ENCODE results near the gene CAPN3. TPM values are rescaled to one million over a fixed set of nuclear protein-coding genes. Genes with fewer than 3 reads are reported as not detected.

CAPN3 gene
- polyA plus RNA-seq, 1 donor from 2014 or later = 1.5 TPM

DNA sequence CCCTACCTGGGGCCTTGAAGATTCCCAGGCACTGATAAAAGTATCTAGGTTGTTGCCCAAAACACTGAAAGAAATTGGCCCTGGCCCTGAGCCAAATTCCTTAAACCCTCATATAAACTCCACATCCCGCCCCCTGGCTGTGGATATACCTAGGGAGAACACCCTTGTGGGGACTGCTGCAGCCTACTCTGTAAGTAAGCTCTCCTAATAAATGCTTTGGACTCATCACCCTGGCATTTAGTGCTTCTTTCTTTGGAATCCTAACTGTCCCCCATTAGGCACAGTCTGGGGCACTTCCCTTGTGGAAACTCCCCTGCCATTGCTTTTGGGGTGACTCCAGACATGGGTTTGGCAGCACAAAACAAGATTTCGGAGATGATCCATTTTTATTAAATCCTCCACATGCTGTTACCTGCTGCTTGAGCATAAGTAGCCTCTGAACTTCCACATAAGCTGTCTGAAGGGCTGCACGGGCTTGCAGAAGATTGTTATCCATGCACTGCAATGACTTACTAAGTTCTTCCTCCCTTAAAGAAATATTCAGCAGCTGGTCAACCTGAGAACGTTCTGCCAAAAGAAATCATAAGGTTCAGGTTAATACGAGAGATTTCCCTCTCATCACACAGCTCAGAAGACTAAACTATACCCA lies 85.2 kb downstream of the CAPN3 start:
- TF ChIP-seq EZH2 (IDR thresholded peaks at IDR 0.05; ENCODE audit: borderline replicate concordance, insufficient read depth, low read length, poor library complexity, severe bottlenecking) (no peak), POLR2AphosphoS5 (IDR thresholded peaks at IDR 0.05) (no peak), SMC3 (conservative IDR thresholded peaks at IDR 0.05; ENCODE audit: poor library complexity) (no peak), RAD21 (conservative IDR thresholded peaks at IDR 0.05) (no peak)
- TF ChIP-seq, protein P1, sequence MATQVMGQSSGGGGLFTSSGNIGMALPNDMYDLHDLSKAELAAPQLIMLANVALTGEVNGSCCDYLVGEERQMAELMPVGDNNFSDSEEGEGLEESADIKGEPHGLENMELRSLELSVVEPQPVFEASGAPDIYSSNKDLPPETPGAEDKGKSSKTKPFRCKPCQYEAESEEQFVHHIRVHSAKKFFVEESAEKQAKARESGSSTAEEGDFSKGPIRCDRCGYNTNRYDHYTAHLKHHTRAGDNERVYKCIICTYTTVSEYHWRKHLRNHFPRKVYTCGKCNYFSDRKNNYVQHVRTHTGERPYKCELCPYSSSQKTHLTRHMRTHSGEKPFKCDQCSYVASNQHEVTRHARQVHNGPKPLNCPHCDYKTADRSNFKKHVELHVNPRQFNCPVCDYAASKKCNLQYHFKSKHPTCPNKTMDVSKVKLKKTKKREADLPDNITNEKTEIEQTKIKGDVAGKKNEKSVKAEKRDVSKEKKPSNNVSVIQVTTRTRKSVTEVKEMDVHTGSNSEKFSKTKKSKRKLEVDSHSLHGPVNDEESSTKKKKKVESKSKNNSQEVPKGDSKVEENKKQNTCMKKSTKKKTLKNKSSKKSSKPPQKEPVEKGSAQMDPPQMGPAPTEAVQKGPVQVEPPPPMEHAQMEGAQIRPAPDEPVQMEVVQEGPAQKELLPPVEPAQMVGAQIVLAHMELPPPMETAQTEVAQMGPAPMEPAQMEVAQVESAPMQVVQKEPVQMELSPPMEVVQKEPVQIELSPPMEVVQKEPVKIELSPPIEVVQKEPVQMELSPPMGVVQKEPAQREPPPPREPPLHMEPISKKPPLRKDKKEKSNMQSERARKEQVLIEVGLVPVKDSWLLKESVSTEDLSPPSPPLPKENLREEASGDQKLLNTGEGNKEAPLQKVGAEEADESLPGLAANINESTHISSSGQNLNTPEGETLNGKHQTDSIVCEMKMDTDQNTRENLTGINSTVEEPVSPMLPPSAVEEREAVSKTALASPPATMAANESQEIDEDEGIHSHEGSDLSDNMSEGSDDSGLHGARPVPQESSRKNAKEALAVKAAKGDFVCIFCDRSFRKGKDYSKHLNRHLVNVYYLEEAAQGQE (IDR thresholded peaks at IDR 0.05; ENCODE audit: borderline replicate concordance) = no peak
- H4K20me1 ChIP-seq (ENCODE audit: insufficient read depth) = no peaks in the 10 kb centered on the region

DNA sequence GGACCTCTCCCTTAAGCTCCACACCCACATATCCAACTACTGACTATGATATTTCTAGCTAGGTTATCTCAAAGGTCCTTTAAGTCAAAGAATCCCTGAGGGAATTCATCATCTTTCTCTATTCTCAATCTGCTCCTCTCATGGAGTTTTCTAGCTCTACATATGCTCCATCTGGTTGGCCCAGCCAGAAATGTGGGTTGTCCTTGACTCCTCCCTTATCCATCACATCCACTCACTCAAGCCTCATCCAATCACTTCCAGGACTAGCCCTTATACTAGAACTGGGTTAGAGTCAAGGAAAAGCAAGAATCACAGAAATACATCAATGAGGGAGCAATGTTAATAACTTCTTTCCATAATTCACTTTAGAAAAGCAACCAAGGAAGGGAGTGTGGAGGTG lies 86.2 kb downstream of the CAPN3 start:
- Histone ChIP-seq H3K9me3 (ENCODE audit: low read length) (no peaks in the 10 kb centered on the region), H3K9ac (ENCODE audit: low read length) (no peak overlapping the region), H3K79me2 (replicated peaks; ENCODE audit: insufficient read depth, low read length) (no peaks in the 10 kb centered on the region), H3F3A (ENCODE audit: insufficient read depth, low read length, poor library complexity, severe bottlenecking) (no peaks in the 10 kb centered on the region), H3K4me3 (ENCODE audit: low read length) (no peak overlapping the region), H3K9me2 (ENCODE audit: insufficient read depth, low read length) (no peaks in the 10 kb centered on the region), H3K36me3 (ENCODE audit: insufficient read depth, low read length) (peaks cover 8% of the 10 kb centered on the region), H3K27ac (ENCODE audit: low read length) (no peak overlapping the region), H4K20me1 (ENCODE audit: insufficient read depth) (no peaks in the 10 kb centered on the region), H2AFZ (ENCODE audit: low read depth, low read length) (no peak overlapping the region), H3K4me2 (ENCODE audit: low read length) (no peak overlapping the region), H3K27me3 (ENCODE audit: insufficient read depth, low read depth, low read length) (no peaks in the 10 kb centered on the region)
- TF ChIP-seq, protein P1 (IDR thresholded peaks at IDR 0.05; ENCODE audit: borderline replicate concordance) = no peak
- no peak for TF ChIP-seq EP300 (conservative IDR thresholded peaks at IDR 0.05; ENCODE audit: poor library complexity, severe bottlenecking)
- TF ChIP-seq EZH2 (IDR thresholded peaks at IDR 0.05; ENCODE audit: borderline replicate concordance, insufficient read depth, low read length, poor library complexity, severe bottlenecking) = no peak
- TF ChIP-seq, protein P2, sequence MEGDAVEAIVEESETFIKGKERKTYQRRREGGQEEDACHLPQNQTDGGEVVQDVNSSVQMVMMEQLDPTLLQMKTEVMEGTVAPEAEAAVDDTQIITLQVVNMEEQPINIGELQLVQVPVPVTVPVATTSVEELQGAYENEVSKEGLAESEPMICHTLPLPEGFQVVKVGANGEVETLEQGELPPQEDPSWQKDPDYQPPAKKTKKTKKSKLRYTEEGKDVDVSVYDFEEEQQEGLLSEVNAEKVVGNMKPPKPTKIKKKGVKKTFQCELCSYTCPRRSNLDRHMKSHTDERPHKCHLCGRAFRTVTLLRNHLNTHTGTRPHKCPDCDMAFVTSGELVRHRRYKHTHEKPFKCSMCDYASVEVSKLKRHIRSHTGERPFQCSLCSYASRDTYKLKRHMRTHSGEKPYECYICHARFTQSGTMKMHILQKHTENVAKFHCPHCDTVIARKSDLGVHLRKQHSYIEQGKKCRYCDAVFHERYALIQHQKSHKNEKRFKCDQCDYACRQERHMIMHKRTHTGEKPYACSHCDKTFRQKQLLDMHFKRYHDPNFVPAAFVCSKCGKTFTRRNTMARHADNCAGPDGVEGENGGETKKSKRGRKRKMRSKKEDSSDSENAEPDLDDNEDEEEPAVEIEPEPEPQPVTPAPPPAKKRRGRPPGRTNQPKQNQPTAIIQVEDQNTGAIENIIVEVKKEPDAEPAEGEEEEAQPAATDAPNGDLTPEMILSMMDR (IDR thresholded peaks at IDR 0.05; ENCODE audit: poor library complexity, severe bottlenecking) = no peak
- TF ChIP-seq SMC3 (conservative IDR thresholded peaks at IDR 0.05; ENCODE audit: poor library complexity) = no peak
- no peak for TF ChIP-seq RAD21 (conservative IDR thresholded peaks at IDR 0.05)
- no peak for TF ChIP-seq MXI1 (conservative IDR thresholded peaks at IDR 0.05; ENCODE audit: poor library complexity, severe bottlenecking)
- no peak for TF ChIP-seq POLR2AphosphoS5 (IDR thresholded peaks at IDR 0.05)
- TF ChIP-seq TAF1 (IDR thresholded peaks at IDR 0.05; ENCODE audit: low read depth) = no peak

More for the DNA sequence above, 85.2 kb downstream of the CAPN3 start:
- H3K9me3 ChIP-seq (ENCODE audit: low read length) = no peaks in the 10 kb centered on the region
- no peaks in the 10 kb centered on the region for H3K27me3 ChIP-seq (ENCODE audit: insufficient read depth, low read depth, low read length)
- peaks cover 8% of the 10 kb centered on the region for H3K36me3 ChIP-seq (ENCODE audit: insufficient read depth, low read length)
- no peaks in the 10 kb centered on the region for H3F3A ChIP-seq (ENCODE audit: insufficient read depth, low read length, poor library complexity, severe bottlenecking)
- no peak overlapping the region for H3K4me2 ChIP-seq (ENCODE audit: low read length)
- no peak overlapping the region for H3K9ac ChIP-seq (ENCODE audit: low read length)
- H3K79me2 ChIP-seq (replicated peaks; ENCODE audit: insufficient read depth, low read length) = no peaks in the 10 kb centered on the region
- H3K4me3 ChIP-seq (ENCODE audit: low read length) = no peak overlapping the region
- no peak overlapping the region for H3K27ac ChIP-seq (ENCODE audit: low read length)
- no peak overlapping the region for H2AFZ ChIP-seq (ENCODE audit: low read depth, low read length)
- no peaks in the 10 kb centered on the region for H3K9me2 ChIP-seq (ENCODE audit: insufficient read depth, low read length)
